GM12878 (cell line): ENCODE measurements around the gene PPFIBP1. TPM values are rescaled to one million over a fixed set of nuclear protein-coding genes. Genes with fewer than 3 reads are reported as not detected.

Experiments
- ATAC-seq: fragments of 200-7000 bp; cut with Tn5 transposase; 3 replicates; pipeline ENCODE4 v1.9.1; 2020; ENCODE audit warnings: mild to moderate bottlenecking, moderate library complexity
- BruUV-seq: library from RNA; stranded (reverse); fragments of 400-500 nt; replicated peaks from 2 replicates; lab custom pipeline; 2021; lab: Mats Ljungman, UMichigan
- CTCF ChIA-PET: fragments of 300-600 bp; sonication (Branson Sonifier 250); formaldehyde crosslinking; extraction: SDS; loops from one replicate; lab custom pipeline; 2021; ENCODE audit warnings: inconsistent platforms; lab: Yijun Ruan, JAX
- POLR2A ChIA-PET: fragments of 350-600 bp; formaldehyde crosslinking; extraction: SDS; loops from one replicate; lab custom pipeline; 2021; ENCODE audit warnings: inconsistent platforms; lab: Charles Lee
- RAD21 ChIA-PET: fragments of 300-600 bp; sonication (Branson Sonifier 250); formaldehyde crosslinking; loops from one replicate; lab custom pipeline; 2023; ENCODE audit warnings: antibody characterized with exemption; ENCODE audit not compliant: unreplicated experiment; lab: Charles Lee
- SMC1A ChIA-PET: fragments of 300-600 bp; sonication (Branson Sonifier 250); formaldehyde crosslinking; loops from one replicate; lab custom pipeline; 2023; ENCODE audit not compliant: unreplicated experiment, uncharacterized antibody; lab: Charles Lee
- DNase-seq: peaks from one replicate; pipeline ENCODE4 v3.0.0-alpha.2; 2011; ENCODE audit warnings: low read depth, low spot score
- FAIRE-seq: peaks from 3 replicates; lab custom pipeline; 2011; peaks lifted over from hg19 to GRCh38; lab: Jason Lieb, UNC
- H2AFZ ChIP-seq: 2 replicates; pipeline ENCODE4 v1.6.0; 2011; ENCODE audit warnings: low read depth, low read length, control low read depth; ENCODE audit not compliant: control insufficient read depth
- H3K27ac ChIP-seq: 2 replicates; pipeline ENCODE4 v1.5.1; 2011; ENCODE audit warnings: control low read depth; ENCODE audit not compliant: control insufficient read depth, insufficient read depth
- H3K27me3 ChIP-seq, 2 experiments: replicated peaks in 1 of 2; 2 replicates each; pipeline versions ENCODE4 v1.6.0 to v1.6.1; 2011; ENCODE audit warnings: low read length in 1 of 2; ENCODE audit not compliant: control insufficient read depth in 2 of 2, insufficient read depth in 2 of 2
- H3K36me3 ChIP-seq, 2 experiments: 2 replicates each; pipeline ENCODE4 v1.5.1; 2011; ENCODE audit warnings: low read length in 1 of 2; ENCODE audit not compliant: control insufficient read depth in 2 of 2, insufficient read depth in 2 of 2
- H3K4me1 ChIP-seq: 2 replicates; pipeline ENCODE4 v1.6.1; 2011; ENCODE audit warnings: mild to moderate bottlenecking, low read length, moderate library complexity, mixed read lengths; ENCODE audit not compliant: control insufficient read depth, insufficient read depth
- H3K4me2 ChIP-seq: 2 replicates; pipeline ENCODE4 v1.6.0; 2011; ENCODE audit warnings: control low read depth; ENCODE audit not compliant: control insufficient read depth, insufficient read depth
- H3K4me3 ChIP-seq: fragments of 200-600 bp; sonication (generic); 2 replicates; pipeline ENCODE4 v1.5.1; 2016
- H3K79me2 ChIP-seq: 2 replicates; pipeline ENCODE4 v1.6.0; 2011; ENCODE audit warnings: low read length; ENCODE audit not compliant: control insufficient read depth, insufficient read depth
- H3K9ac ChIP-seq: 2 replicates; pipeline ENCODE4 v1.8.0; 2011; ENCODE audit warnings: low read length, control low read depth, mixed read lengths; ENCODE audit not compliant: control insufficient read depth, insufficient read depth
- H3K9me3 ChIP-seq: replicated peaks from 3 replicates; pipeline ENCODE4 v1.5.1; 2011; ENCODE audit warnings: mild to moderate bottlenecking, low read length; ENCODE audit not compliant: control insufficient read depth, insufficient read depth
- H4K20me1 ChIP-seq: 2 replicates; pipeline ENCODE4 v1.6.0; 2011; ENCODE audit not compliant: control insufficient read depth, insufficient read depth
- BCLAF1 ChIP-seq: fragments of 450-650 bp; IDR thresholded peaks from 2 replicates; pipeline ENCODE4 v1.6.1; 2017; ENCODE audit warnings: antibody characterized with exemption, mild to moderate bottlenecking, moderate library complexity
- DPF2 ChIP-seq: fragments of 450-650 bp; IDR thresholded peaks from 2 replicates; pipeline ENCODE4 v1.6.1; 2017; ENCODE audit warnings: mild to moderate bottlenecking
- EED ChIP-seq: sonication (generic); IDR thresholded peaks from 2 replicates; pipeline ENCODE4 v1.6.1; 2016; ENCODE audit warnings: antibody characterized with exemption, low read depth
- ELK1 ChIP-seq: IDR thresholded peaks from 2 replicates; pipeline ENCODE4 v1.6.1; 2012; ENCODE audit warnings: low read depth, low read length, improper control_type of control experiment
- MXI1 ChIP-seq: fragments of 150-350 bp; IDR thresholded peaks from 2 replicates; pipeline ENCODE4 v1.6.1; 2011; ENCODE audit warnings: low read depth, mild to moderate bottlenecking, inconsistent platforms, low read length, improper control_type of control experiment
- NBN ChIP-seq: fragments of 450-650 bp; IDR thresholded peaks from 2 replicates; pipeline ENCODE4 v1.6.1; 2016
- NR2C2 ChIP-seq: IDR thresholded peaks from 2 replicates; pipeline ENCODE4 v1.6.1; 2011; ENCODE audit warnings: borderline replicate concordance, low read depth; ENCODE audit not compliant: control insufficient read depth, insufficient read length
- PRDM15 ChIP-seq: fragments of 450-650 bp; formaldehyde crosslinking; IDR thresholded peaks from 2 replicates; pipeline ENCODE4 v1.4.0; 2020; ENCODE audit warnings: mild to moderate bottlenecking, moderate library complexity
- SMAD1 ChIP-seq: fragments of 450-650 bp; IDR thresholded peaks from 2 replicates; pipeline ENCODE4 v1.6.1; 2018; ENCODE audit warnings: mild to moderate bottlenecking, low read depth; ENCODE audit not compliant: partially characterized antibody
- SP1 ChIP-seq: IDR thresholded peaks from one replicate; pipeline ENCODE4 v1.6.1; 2011; ENCODE audit warnings: low read depth, low read length
- SREBF2 ChIP-seq: IDR thresholded peaks from 2 replicates; pipeline ENCODE4 v1.6.1; 2012; ENCODE audit warnings: mild to moderate bottlenecking, low read length
- TBL1XR1 ChIP-seq: IDR thresholded peaks from 2 replicates; pipeline ENCODE4 v1.6.1; 2012; ENCODE audit warnings: low read depth, low read length, improper control_type of control experiment
- ZBTB33 ChIP-seq: fragments of 450-650 bp; IDR thresholded peaks from 2 replicates; pipeline ENCODE4 v1.6.1; 2017; ENCODE audit warnings: mild to moderate bottlenecking
- ZNF24 ChIP-seq: fragments of 450-650 bp; IDR thresholded peaks from 2 replicates; pipeline ENCODE4 v1.6.1; 2017; ENCODE audit warnings: antibody characterized with exemption, mild to moderate bottlenecking
- WGBS: methylation state at CpG from one replicate; pipeline ENCODE4 v1.1.6; 2016; ENCODE audit warnings: low lambda C conversion rate; ENCODE audit not compliant: insufficient replicate concordance, insufficient coverage; ENCODE audit errors: missing lambda C conversion rate; 5-methylcytosine and 5-hydroxymethylcytosine counted together
- in situ Hi-C: fragments of 300-500 bp; cut with MboI; formaldehyde crosslinking; loops from 9 replicates; pipeline ENCODE4 v1.14.3; 2018; ENCODE audit warnings: mixed read lengths
- intact Hi-C: fragments of 100-400 bp; cut with micrococcal nuclease; formaldehyde crosslinking; loops from one replicate; pipeline ENCODE4 v1.14.2; 2022; ENCODE audit not compliant: unreplicated experiment
- polyA plus RNA-seq, 11 experiments: library from polyadenylated mRNA; depleted of rRNA in 4 of 11; unstranded in 6 of 11; stranded (reverse) in 5 of 11; fragments of >200 nt; fragmentation: Nextera tagmentation in 4 of 11; fragmentation: Illumina TruSeq in 1 of 11; extraction: Ambion mirVana in 4 of 11; extraction: Trizol in 1 of 11; gene quantifications; 1 replicate in 1 of 11; 2 replicates in 10 of 11; pipeline versions ENCODE4 v1.2.1 to v1.2.3, GENCODE V29; 2011 to 2016; ENCODE audit warnings: inconsistent platforms in 2 of 11, missing spikeins in 2 of 11, low read depth in 1 of 11
- total RNA-seq, 4 experiments: library from RNA; depleted of rRNA in 3 of 4; stranded (reverse); fragments of >200 nt in 3 of 4; fragmentation: Illumina TruSeq in 1 of 4; extraction: Trizol in 1 of 4; gene quantifications; 2 replicates each; pipeline versions ENCODE4 v1.2.1 to v1.2.3, GENCODE V29; 2013 to 2021

Gene PPFIBP1
- total and polyA plus RNA-seq, 10 of the 15 experiments (the other 5 are each of a cell fraction or from before 2014, with no cell fraction given), result 0.47 to 7.8 (median 3.6) TPM

- WGBS, result 75% methylated on average over 2 of the region's 2 CpGs
- Histone ChIP-seq H3K9ac (no peak overlapping the region), H3K79me2 (no peaks in the 10 kb centered on the region), H3K4me2 (no peak overlapping the region), H3K27ac (no peak overlapping the region), H3K4me1 (no peaks in the 10 kb centered on the region), H3K36me3 (no peaks in the 10 kb centered on the region; a peak in 1 of 4 replicates), H2AFZ (no peak overlapping the region), H4K20me1 (no peaks in the 10 kb centered on the region), H3K9me3 (no peaks in the 10 kb centered on the region), H3K4me3 (no peak overlapping the region), H3K27me3 (no peaks in the 10 kb centered on the region)
- SMC1A ChIA-PET, result interaction anchor here (0.5 to 1.3 kb wide), 2 partner anchors 26 to 240 kb away, joined by 3 to 4 read pairs; no protein-coding TSS in a partner anchor
- RAD21 ChIA-PET, result no interaction called here
- in situ Hi-C loops, result no loop called here
- DNase-seq (no peak), ATAC-seq (no peak), FAIRE-seq (no peak)
- CTCF ChIA-PET, result interaction anchor here (0.7 to 0.8 kb wide), 2 partner anchors 33 to 300 kb away, joined by 3 read pairs; no protein-coding TSS in a partner anchor
- no TSS peak for BruUV-seq
- POLR2A ChIA-PET, result no interaction called here
- intact Hi-C loops, result no loop called here
- no peak for TF ChIP-seq MXI1
- TF ChIP-seq BCLAF1, result no peak
- no peak for TF ChIP-seq NBN
- no peak for TF ChIP-seq EED
- TF ChIP-seq ZBTB33, result no peak
- TF ChIP-seq TBL1XR1, result no peak
- no peak for TF ChIP-seq PRDM15 (CRISPR knock-in tag)
- no peak for TF ChIP-seq SREBF2
- no peak for TF ChIP-seq ZNF24
- TF ChIP-seq SP1, result no peak
- TF ChIP-seq SMAD1, result no peak
- TF ChIP-seq ELK1, result no peak
- TF ChIP-seq DPF2, result no peak
- TF ChIP-seq NR2C2, result no peak
Observed at GRCh38 chr12:27685274-27685673, 161.3 kb downstream of the PPFIBP1 start.
